GM21447 (cell line): ENCODE measurements around the gene NRXN3.
"Not testable (repeated sequence)": the region's sequence is repeated elsewhere in the genome, so short reads cannot be mapped to it uniquely, and the experiment has no call there.

Source experiments
- ATAC-seq: cut with Tn5 transposase; IDR thresholded peaks from one replicate; pipeline ENCODE4 v1.9.1; 2021; ENCODE audit not compliant: unreplicated experiment

The NRXN3 gene

DNA sequence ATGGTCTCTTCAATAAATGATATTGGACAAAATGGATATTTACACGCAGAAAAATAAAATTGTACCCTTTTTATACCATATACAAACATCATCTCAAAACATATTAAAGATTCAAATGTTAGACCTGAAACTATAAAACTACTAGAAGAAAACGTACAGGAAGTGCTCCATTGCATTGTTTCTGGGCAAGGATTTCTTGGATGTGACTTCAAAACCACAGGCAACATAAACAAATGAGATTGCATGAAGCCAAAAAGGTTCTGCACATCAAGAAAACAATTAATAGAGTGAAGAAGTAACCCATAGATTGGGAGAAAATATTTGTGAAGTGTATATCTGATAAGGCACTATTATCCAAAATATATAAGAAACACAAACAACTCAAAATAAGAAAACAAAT lies 812.4 kb downstream of the NRXN3 start:
- no peak for ATAC-seq

DNA sequence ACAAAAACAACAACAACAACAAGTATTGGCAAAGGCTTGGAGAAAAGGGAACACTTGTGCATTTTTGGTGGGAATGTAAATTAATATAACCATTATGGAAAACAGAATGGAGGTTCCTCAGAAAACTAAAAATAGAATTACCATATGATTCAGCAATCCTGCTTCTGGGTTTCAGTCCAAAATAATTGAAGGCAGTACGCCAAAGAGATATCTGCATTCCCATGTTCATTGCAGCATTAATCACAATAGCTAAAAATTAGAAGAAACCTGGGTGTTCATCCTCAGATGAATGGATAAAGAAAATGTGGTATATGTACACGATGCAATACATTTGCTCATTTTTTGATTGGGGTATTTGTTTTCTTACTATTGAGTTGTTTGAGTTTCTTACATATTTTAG lies 813.0 kb downstream of the NRXN3 start:
- ATAC-seq = no peak

DNA sequence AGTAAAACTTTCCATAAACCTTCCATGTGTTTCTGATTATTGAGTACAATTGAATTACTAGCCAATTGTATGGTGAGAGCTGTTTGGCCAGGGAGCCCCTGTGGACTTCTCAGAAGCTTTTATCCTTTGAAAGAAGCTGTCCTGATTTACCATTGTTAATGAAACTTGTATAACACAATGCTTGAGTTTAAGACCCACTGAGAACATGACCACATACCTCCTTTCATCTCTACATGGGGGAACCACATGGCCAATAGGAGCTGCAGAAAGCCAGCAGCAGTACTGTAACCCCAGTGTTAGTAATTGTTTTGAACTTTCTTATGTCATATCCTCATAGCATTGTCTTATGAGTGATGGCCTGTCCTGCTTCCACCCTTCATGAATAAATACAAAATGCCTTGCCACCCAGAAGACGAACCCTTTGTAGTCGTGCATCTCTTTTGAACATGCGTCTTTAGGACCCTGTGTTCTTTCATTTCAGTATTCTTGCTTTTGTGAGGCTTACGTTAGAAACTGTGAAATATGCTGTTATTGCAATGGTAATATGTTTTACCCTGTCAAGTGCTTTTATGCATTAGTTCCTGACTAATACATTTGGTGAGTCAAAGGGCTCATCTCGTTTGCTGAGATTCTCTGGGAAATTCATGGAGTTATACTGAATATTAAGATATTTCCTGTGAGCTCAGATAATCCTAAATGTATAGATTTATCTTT lies 815.7 kb downstream of the NRXN3 start:
- no peak for ATAC-seq

DNA sequence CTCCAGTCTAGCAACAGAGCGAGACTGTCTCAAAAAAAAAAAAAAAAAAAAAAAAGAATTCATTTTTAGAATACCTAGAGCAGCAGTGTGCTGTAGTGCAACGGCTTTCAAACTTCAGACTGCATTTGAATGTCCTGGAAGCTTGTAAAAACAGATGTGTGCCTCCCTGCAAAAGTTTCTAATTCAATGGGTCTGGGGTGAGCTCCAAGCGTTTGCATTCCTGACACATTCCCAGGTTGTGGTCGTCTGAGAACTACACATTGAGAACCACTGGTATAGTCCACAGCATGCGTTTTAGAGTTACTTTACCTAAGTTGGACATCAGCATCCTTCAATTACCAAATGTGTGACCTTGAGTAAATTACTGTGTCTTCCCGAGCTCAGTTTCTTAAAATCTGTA lies 816.8 kb downstream of the NRXN3 start:
- no peak for ATAC-seq

DNA sequence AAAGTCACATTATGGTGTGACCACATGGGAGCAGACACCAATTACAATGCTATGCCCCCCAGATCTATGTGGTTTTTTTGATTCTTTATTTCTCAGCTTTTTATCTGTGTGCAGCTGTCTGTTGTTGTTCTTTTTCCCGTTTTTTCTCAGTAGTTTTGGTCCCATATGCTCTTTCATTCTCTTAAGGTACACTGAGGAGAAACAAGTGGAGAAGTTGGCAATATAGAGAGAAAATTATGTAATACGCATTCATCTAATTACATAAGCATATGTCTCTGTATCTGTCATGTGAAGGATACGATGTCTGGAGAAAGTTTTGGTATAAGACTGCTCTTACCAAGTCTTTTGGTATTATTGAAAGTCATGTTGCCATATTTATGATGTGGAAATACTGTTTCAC lies 819.0 kb downstream of the NRXN3 start:
- ATAC-seq = no peak

DNA sequence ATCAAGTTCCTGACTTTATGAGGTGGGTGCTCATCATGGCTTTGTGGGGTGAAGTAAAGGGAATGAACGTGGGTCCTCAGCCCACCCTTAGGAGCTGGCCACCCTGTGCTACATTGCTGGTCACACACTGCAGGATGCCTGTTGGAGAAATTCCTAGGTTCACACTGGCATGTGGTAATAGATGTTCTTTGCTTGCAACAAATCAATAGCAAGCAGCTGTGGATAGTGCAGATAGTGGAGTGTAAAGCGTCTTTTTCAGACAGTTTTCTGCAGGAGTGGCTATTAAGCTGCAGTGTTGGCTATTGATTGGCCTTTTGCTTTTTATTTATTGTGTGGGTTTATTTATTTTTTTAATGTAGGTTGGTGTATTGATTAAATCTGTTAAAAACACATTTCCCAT lies 822.7 kb downstream of the NRXN3 start:
- no peak for ATAC-seq

DNA sequence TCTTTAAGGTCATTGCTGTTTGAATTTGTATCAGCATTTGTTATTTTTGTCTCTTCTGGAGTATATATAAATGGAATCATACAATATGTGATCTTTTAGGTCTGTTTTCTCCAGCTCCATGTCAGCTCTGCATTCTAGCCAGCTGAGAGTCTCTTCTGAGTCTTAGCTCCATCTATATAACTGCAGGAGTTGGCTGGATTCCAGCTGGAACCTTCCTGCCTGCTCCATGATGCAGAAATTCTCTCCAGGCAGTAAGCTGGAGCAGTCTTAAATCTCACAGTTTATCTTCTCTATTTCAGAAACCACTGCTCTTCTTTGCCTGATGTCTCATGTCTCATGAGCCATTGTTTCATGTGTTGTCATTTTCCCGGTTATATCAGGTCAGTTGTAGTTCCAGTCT lies 827.6 kb downstream of the NRXN3 start:
- no peak for ATAC-seq

DNA sequence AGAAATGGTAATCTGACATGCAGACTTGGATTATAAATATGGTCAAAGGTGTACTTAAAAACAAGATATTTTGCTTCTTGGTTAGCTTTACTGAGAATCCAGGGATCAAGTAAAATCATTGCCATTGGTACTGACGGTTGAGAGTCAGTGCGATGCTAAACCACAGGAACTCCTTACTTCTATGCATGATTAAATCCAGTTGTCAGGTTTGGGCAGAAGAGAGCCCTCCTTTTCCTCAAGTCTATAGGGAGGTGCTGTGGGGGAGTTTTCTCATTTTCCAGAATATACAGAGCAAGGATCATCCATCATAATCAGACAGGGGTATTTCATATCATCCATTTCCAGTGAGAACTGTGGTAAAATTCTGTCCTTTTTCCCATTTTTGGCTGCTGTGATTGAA lies 839.1 kb downstream of the NRXN3 start:
- ATAC-seq = no peak

DNA sequence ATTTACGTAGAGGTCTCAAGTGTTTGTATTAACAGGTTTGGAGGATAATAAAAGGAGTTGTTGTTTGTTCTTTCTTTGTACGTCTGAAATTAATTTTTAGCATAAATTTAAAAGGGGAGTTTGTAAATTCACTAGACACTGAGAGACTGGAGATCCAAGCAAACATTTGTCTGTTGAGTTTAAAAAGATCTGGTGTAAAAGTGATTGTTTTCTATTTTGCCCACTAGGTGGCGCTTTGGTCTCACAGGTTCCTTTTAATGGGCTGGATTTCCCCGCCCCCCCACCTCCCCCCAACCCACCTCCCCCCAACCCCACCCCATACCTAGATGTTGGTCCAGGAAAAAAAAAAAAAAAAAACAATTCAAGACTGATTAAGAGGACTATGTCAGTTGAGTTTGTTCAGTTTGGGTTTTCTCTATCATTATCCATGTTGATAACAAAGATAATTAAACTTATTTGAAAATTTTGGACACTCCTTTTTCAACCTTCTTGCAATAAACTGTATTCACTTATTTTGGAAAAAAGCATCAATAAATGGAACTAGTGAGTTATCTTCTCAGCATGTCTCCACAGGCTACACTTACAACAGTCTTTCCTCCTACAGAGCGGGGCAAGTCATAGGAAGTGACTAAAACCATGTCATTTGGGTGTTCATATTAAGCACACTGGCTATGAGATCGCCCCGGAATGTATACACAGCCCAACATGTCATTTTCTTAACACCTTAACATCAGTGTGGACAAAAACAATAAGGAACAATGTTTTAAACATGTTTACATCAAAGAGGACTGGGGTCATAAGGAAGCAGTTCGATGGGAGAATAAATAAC lies 841.1 kb downstream of the NRXN3 start:
- ATAC-seq = no peak

DNA sequence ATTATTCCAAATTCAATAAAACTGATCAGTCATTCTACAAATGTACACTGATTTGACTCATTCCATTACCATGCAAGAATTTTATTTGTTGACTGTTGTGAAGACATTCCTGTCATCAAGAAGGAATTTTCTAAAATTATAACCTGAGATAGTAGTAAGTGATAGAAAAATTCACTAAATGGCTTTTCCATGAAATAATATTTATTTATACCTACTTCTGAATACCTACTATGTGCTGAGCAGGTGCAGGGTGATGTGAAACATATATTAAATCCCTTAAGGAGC lies 841.7 kb downstream of the NRXN3 start:
- no peak for ATAC-seq

DNA sequence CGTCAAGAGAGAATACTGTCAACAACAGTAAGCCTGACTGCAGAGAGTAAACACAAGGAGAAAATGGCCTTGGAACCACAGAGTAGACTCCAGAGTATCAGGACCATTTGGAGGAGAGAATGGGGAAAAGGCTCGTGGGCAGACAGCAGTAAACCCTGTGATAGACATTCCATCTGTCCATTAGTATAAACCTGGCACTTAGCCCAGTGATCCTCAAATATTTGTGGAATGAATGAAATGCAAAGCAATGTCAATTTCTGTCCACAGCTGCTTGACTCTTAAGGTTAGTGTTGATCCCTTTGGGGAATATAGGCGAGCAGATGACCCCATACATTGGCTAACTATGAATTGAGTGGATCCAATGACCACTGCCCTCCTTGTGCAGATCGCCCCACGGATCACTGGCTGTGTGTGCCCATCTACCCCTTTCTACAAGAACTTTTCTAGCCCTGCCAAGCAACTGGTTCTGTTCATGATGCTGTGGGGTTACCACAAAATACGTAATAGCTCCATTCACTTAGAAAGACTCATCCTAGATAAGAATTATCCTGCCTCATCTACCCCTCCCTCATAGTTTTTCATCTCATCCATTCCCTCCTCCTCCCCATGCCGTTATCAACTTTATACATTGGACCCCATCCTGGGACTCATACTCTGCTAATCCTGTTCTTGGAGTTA lies 846.8 kb downstream of the NRXN3 start:
- no peak for ATAC-seq

DNA sequence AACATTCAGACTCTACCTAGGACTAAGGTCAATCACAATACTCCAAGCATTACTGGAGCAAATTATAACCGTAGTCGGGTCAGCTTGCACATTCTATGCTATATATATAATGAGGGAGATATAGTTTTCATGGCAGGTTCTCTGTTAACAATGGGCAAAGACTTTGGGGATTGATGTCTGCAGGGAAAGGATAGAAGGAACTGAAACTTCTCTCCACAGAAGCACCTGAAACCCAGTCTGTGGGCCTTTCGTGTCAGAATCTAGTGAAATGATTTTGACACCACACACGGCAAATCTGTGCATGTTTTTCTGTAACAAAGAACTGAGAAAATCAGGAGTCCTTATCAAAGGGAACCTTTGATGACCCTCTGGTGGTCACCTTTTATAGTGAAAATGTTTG lies 847.4 kb downstream of the NRXN3 start:
- no peak for ATAC-seq

DNA sequence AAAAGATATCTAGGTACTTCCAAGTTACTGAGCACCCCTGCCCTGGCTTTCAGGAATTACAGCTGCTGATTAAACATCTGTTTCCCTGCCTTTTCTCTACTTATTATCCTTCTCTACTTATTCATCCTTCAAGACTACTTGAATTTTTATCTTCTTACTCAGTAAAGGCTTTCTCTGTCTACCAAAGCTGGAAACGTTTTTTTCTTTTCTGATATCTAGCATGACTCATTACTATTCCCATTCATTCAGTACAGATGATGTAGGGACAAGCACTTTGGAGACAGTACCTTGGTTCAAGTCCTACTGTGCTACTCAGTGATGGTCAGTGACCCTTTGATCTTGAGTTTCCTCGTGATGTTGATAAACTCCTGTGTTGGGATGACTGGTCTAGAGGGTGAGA lies 848.7 kb downstream of the NRXN3 start:
- ATAC-seq = no peak

DNA sequence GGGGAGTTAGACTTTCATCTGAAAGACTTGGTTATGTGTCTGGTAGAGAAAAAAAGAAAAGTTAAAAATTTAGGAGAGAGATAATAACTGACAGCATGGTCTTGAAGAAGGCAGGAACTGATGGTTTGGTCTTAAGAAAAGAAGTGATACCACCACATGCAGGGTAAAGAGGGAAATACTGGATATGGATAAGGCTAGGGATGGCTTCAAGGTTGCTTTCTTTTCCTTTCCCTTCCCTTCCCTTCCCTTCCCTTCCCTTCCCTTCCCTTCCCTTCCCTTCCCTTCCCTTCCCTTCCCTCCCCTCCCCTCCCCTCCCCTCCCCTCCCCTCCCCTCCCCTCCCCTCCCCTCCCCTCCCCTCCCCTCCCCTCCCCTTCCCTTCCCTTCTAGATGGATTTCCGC lies 849.7 kb downstream of the NRXN3 start:
- not testable (repeated sequence) for ATAC-seq

DNA sequence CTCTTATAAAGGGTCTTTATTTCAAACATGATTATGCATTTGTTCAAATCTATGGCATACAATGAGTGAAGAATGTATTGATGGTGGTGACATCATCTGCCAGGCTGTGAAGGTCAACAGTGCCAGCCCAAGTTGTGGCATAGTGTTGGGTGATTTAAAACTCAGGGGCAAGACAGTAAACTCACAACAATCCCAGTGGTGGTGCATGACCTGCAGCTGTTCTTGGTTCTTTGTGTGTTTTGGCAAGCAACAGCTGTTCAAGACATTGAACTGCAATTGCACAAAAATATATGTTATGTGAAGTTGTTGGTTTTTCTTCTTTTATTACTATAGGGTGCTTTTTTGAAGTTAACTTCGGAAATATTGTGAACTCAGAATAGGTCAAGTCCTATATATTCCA lies 851.6 kb downstream of the NRXN3 start:
- no peak for ATAC-seq

DNA sequence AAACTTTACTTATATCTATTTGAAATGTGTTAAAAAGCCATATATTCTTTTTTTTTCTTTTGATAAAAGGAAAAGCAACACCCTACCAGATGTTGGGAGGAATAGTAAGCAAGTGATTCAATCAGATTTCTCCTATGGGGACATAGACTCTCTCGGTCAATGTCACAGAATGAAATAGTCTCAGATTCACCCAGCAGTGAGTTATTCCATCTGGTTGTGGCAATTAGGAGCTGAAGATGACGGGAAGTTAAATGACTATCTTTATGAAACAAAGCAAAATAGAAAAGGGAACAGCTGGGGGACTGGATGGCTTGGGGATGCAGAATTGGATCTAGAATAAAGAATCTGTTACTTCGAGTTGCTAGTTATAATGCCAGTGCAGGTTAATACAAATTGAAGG lies 857.0 kb downstream of the NRXN3 start:
- ATAC-seq = no peak

DNA sequence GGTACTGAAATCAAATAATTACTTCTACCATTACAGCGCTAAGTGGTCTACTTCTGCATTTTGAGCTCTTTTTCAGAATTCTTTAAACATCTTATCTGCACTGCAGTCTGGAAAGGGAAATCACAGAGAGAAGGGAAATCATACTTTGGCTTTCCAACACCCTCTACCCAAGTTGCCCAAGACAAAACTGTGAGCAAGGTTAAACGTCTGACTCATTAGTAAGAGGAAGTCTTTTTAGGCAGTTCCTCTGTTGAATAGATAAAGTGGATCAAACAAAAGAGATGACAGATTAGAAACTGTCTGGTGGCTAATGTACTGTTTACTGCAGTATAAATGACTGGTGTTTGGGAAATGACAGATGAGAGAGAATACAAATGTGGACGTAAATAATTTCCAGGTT lies 858.1 kb downstream of the NRXN3 start:
- no peak for ATAC-seq

DNA sequence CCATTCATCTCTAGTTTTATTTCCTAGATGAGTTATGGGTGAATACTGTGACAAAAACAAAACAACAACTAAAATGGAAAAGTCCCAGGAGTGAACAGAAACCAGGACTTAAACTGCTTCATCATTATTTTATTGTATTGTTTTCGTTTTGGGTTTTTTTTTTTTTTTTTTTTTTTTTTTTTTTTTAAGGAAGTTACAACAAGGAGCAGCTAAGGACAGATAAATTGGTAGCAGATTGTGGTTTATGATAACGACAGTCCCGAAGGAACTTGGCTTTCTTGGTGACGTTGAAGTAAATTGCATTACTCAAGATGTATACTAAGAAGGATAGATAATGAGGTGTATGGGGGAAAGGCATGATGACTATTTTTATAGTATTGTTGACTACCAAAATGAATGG lies 866.3 kb downstream of the NRXN3 start:
- no peak for ATAC-seq

DNA sequence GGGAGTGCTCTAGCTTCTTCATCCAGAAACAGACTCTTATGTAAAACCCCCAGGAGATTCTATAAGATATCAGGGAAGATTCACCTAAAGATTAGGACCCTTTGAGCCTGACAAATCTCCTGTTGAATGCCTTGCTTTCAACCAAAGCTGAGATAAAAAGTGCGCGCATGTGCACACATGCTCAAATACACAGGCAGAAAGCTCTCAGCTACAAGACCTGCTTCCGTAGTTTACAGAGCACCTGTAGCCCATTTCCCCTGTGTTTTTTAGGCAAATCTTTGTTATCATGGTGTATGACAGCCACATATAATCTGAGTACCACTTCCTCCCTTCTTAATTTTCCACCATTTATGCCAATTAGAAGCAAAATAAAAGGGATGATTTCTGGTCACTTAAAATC lies 866.9 kb downstream of the NRXN3 start:
- no peak for ATAC-seq

DNA sequence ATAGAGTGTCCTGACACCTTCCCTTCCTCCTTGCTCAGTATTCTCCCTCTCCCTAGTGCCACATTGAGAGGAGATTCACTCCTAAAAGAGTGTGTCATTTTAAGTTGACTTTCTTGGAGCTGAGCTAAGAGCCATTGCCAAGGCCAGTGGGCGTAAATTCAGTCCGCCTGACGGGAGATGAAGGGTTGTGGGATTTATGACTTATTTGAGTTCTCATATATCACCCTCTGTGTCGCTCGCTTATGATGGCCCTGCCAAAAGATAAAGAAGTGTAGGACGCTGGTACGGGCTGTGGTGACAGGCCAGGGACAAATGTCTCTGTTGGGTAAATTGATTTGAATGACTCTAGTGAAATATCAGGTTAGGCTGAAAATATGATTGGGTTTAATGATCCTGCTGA lies 867.4 kb downstream of the NRXN3 start:
- ATAC-seq = no peak

DNA sequence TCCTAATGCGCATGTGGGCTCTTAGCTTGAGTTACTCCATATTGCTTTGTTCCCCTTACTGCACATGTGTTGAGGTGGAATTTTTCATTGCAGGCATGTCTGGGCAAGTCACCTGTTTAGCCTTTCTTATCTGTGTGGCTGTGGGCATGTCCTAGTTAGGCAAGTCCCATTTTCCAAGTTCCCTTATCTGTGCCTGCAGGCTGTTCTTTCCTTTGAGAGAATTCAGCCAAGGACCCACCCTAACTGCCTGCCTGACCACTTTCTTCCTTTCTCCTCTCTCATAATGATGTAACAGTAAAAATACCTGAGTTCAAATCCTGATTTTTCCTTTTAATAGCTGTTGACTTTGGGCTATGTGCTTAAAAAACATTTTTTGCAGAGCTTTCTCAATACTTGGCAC lies 870.6 kb downstream of the NRXN3 start:
- ATAC-seq = no peak

DNA sequence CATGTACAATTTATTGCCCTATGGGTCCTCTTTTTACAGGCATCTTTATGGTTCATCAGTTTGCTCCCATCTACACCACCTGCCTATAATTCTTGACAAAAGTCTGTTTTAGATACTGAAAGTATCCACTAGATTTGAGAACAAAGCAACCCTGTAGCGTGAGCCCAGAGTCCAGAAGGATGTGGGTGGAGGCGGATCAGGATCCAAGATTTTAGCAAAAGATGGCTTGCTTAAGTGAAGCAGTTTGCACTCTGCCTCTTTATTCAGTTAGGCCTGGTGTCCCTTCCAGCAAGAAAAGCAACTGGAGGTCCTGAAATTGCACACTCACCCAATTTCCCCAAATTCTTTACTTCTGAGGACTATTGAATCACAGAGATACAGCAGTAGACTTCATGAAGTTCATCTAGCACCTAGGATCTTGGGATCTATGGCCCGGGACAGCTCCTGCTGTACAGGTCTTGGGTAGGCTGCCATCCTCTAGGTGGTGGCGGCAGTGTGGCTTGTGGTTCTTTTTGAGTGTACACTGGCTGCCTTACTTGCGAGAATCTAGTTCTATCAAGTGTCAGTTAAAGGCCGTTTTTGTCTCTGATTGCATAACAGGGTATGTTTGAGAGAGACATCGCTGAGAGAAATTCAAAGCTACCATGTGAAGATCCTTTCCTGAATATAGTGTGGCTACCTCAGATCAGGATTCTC lies 873.2 kb downstream of the NRXN3 start:
- no peak for ATAC-seq
